ENCODE data around the gene AP1G2. TPM values are rescaled to one million over a fixed set of nuclear protein-coding genes. Genes with fewer than 3 reads are reported as not detected.

The AP1G2 gene
- total and polyA plus RNA-seq, 2 of the 13 experiments (the other 11 are each of a cell fraction or from before 2014, with no cell fraction given) = 96.9 to 611 TPM

DNA sequence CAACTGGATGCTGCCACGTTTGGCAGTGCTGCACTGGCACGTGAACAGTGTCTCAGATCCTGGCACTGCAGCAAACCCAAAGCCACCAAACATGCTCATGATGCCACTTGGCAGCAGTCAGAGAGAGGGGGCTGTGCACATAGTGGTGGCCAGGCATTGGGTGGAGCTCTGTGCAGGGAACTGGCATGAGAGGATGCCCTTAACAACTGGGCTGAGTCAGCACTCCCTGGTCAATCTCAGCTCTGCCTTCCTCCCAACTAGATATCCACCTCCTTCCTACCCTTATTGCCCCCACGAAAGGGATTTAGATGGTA lies 53.0 kb downstream of the AP1G2 start (continued):
- TF ChIP-seq, protein P1, sequence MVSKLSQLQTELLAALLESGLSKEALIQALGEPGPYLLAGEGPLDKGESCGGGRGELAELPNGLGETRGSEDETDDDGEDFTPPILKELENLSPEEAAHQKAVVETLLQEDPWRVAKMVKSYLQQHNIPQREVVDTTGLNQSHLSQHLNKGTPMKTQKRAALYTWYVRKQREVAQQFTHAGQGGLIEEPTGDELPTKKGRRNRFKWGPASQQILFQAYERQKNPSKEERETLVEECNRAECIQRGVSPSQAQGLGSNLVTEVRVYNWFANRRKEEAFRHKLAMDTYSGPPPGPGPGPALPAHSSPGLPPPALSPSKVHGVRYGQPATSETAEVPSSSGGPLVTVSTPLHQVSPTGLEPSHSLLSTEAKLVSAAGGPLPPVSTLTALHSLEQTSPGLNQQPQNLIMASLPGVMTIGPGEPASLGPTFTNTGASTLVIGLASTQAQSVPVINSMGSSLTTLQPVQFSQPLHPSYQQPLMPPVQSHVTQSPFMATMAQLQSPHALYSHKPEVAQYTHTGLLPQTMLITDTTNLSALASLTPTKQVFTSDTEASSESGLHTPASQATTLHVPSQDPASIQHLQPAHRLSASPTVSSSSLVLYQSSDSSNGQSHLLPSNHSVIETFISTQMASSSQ (IDR thresholded peaks at IDR 0.05; ENCODE audit: low read depth) = no peak
- TF ChIP-seq, protein P1 (CRISPR knock-in tag; IDR thresholded peaks at IDR 0.05; ENCODE audit: borderline replicate concordance) = no peak
- TF ChIP-seq ZNF274 (CRISPR knock-in tag; IDR thresholded peaks at IDR 0.05) (no peak), ZNF160 (CRISPR knock-in tag; IDR thresholded peaks at IDR 0.05) (no peak), YY1 (IDR thresholded peaks at IDR 0.05; ENCODE audit: insufficient read depth, insufficient replicate concordance, low read depth, low read length) (no peak), NR2C2 (CRISPR knock-in tag; IDR thresholded peaks at IDR 0.05; ENCODE audit: borderline replicate concordance) (no peak), TGIF2 (CRISPR knock-in tag; IDR thresholded peaks at IDR 0.05) (no peak), SPEN (CRISPR knock-in tag; IDR thresholded peaks at IDR 0.05; ENCODE audit: low read depth) (0 out of 2 replicates have a peak, but pooled peaks have one; percentile 35), MAFK (conservative IDR thresholded peaks at IDR 0.05 in 1 of 2, IDR thresholded peaks at IDR 0.05 in 1 of 2; ENCODE audit: low read length in 2 of 2) (peak; percentile 46 to 60; a peak in 3 of 4 replicates), FLYWCH1 (CRISPR knock-in tag; IDR thresholded peaks at IDR 0.05) (no peak)
- TF ChIP-seq, protein P2, sequence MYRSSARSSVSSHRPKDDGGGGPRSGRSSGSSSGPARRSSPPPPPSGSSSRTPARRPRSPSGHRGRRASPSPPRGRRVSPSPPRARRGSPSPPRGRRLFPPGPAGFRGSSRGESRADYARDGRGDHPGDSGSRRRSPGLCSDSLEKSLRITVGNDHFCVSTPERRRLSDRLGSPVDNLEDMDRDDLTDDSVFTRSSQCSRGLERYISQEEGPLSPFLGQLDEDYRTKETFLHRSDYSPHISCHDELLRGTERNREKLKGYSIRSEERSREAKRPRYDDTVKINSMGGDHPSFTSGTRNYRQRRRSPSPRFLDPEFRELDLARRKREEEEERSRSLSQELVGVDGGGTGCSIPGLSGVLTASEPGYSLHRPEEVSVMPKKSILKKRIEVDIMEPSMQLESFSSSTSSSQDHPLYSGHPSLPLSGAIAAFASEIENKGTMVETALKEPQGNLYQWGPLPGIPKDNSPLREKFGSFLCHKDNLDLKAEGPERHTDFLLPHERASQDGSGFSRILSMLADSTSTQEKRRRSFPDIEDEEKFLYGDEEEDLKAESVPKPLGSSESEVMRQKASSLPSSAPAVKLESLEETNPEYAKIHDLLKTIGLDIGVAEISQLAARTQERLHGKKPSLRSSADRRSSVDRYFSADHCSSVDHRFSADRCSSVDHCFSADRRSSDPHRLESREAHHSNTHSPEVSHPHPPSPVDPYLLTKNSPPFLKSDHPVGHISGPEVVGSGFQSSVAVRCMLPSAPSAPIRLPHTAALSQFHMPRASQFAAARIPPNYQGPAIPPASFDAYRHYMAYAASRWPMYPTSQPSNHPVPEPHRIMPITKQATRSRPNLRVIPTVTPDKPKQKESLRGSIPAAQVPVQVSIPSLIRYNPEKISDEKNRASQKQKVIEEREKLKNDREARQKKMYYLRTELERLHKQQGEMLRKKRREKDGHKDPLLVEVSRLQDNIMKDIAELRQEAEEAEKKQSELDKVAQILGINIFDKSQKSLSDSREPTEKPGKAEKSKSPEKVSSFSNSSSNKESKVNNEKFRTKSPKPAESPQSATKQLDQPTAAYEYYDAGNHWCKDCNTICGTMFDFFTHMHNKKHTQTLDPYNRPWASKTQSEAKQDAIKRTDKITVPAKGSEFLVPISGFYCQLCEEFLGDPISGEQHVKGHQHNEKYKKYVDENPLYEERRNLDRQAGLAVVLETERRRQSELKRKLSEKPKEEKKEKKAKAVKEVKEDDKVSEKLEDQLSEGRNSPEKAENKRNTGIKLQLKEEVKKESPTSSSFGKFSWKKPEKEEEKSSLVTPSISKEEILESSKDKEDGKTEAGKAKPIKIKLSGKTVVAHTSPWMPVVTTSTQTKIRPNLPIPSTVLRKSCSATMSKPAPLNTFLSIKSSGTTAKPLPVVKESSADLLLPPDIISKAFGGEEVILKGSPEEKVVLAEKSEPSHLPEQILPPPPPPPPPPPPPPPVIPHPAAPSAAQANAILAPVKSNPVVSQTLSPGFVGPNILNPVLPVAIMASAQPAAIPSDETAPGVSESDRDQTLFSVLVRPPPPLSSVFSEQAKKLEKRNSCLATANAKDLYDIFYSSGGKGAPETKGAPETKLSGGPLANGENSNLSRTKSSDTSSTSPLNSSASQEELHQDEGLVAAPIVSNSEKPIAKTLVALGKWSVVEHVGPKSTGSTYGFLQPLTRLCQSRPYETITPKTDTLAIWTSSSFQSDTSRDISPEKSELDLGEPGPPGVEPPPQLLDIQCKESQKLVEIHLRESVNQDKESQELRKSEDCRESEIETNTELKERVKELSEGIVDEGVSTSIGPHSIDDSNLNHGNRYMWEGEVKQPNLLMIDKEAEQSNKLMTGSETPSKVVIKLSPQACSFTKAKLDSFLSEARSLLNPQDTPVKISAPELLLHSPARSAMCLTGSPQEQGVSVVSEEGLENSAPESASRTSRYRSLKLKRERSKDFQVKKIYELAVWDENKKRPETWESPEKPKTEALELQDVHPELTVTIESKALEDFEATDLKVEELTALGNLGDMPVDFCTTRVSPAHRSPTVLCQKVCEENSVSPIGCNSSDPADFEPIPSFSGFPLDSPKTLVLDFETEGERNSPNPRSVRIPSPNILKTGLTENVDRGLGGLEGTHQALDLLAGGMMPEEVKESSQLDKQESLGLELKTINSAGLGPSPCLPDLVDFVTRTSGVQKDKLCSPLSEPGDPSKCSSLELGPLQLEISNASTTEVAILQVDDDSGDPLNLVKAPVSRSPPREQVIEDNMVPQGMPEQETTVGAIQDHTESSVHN (CRISPR knock-in tag; IDR thresholded peaks at IDR 0.05) = no peak
- TF ChIP-seq, protein P3, sequence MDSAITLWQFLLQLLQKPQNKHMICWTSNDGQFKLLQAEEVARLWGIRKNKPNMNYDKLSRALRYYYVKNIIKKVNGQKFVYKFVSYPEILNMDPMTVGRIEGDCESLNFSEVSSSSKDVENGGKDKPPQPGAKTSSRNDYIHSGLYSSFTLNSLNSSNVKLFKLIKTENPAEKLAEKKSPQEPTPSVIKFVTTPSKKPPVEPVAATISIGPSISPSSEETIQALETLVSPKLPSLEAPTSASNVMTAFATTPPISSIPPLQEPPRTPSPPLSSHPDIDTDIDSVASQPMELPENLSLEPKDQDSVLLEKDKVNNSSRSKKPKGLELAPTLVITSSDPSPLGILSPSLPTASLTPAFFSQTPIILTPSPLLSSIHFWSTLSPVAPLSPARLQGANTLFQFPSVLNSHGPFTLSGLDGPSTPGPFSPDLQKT (CRISPR knock-in tag; IDR thresholded peaks at IDR 0.05; ENCODE audit: borderline replicate concordance) = no peak
- TF ChIP-seq, protein P4, sequence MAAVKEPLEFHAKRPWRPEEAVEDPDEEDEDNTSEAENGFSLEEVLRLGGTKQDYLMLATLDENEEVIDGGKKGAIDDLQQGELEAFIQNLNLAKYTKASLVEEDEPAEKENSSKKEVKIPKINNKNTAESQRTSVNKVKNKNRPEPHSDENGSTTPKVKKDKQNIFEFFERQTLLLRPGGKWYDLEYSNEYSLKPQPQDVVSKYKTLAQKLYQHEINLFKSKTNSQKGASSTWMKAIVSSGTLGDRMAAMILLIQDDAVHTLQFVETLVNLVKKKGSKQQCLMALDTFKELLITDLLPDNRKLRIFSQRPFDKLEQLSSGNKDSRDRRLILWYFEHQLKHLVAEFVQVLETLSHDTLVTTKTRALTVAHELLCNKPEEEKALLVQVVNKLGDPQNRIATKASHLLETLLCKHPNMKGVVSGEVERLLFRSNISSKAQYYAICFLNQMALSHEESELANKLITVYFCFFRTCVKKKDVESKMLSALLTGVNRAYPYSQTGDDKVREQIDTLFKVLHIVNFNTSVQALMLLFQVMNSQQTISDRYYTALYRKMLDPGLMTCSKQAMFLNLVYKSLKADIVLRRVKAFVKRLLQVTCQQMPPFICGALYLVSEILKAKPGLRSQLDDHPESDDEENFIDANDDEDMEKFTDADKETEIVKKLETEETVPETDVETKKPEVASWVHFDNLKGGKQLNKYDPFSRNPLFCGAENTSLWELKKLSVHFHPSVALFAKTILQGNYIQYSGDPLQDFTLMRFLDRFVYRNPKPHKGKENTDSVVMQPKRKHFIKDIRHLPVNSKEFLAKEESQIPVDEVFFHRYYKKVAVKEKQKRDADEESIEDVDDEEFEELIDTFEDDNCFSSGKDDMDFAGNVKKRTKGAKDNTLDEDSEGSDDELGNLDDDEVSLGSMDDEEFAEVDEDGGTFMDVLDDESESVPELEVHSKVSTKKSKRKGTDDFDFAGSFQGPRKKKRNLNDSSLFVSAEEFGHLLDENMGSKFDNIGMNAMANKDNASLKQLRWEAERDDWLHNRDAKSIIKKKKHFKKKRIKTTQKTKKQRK (IDR thresholded peaks at IDR 0.05; ENCODE audit: low read length) = no peak
